GM12878 (cell line): ENCODE measurements around the gene CBFB. TPM values are rescaled to one million over a fixed set of nuclear protein-coding genes. Genes with fewer than 3 reads are reported as not detected.

Experiments used
- ATAC-seq: fragments of 200-7000 bp; cut with Tn5 transposase; 3 replicates; pipeline ENCODE4 v1.9.1; 2020; ENCODE audit warnings: mild to moderate bottlenecking, moderate library complexity
- BruUV-seq: library from RNA; stranded (reverse); fragments of 400-500 nt; replicated peaks from 2 replicates; lab custom pipeline; 2021; lab: Mats Ljungman, UMichigan
- CTCF ChIA-PET: fragments of 300-600 bp; sonication (Branson Sonifier 250); formaldehyde crosslinking; extraction: SDS; loops from one replicate; lab custom pipeline; 2021; ENCODE audit warnings: inconsistent platforms; lab: Yijun Ruan, JAX
- POLR2A ChIA-PET: fragments of 350-600 bp; formaldehyde crosslinking; extraction: SDS; loops from one replicate; lab custom pipeline; 2021; ENCODE audit warnings: inconsistent platforms; lab: Charles Lee
- RAD21 ChIA-PET: fragments of 300-600 bp; sonication (Branson Sonifier 250); formaldehyde crosslinking; loops from one replicate; lab custom pipeline; 2023; ENCODE audit warnings: antibody characterized with exemption; ENCODE audit not compliant: unreplicated experiment; lab: Charles Lee
- SMC1A ChIA-PET: fragments of 300-600 bp; sonication (Branson Sonifier 250); formaldehyde crosslinking; loops from one replicate; lab custom pipeline; 2023; ENCODE audit not compliant: unreplicated experiment, uncharacterized antibody; lab: Charles Lee
- DNase-seq: peaks from one replicate; pipeline ENCODE4 v3.0.0-alpha.2; 2011; ENCODE audit warnings: low read depth, low spot score
- FAIRE-seq: peaks from 3 replicates; lab custom pipeline; 2011; peaks lifted over from hg19 to GRCh38; lab: Jason Lieb, UNC
- H2AFZ ChIP-seq: 2 replicates; pipeline ENCODE4 v1.6.0; 2011; ENCODE audit warnings: low read depth, low read length, control low read depth; ENCODE audit not compliant: control insufficient read depth
- H3K27ac ChIP-seq: 2 replicates; pipeline ENCODE4 v1.5.1; 2011; ENCODE audit warnings: control low read depth; ENCODE audit not compliant: control insufficient read depth, insufficient read depth
- H3K27me3 ChIP-seq, 2 experiments: replicated peaks in 1 of 2; 2 replicates each; pipeline versions ENCODE4 v1.6.0 to v1.6.1; 2011; ENCODE audit warnings: low read length in 1 of 2; ENCODE audit not compliant: control insufficient read depth in 2 of 2, insufficient read depth in 2 of 2
- H3K36me3 ChIP-seq, 2 experiments: 2 replicates each; pipeline ENCODE4 v1.5.1; 2011; ENCODE audit warnings: low read length in 1 of 2; ENCODE audit not compliant: control insufficient read depth in 2 of 2, insufficient read depth in 2 of 2
- H3K4me1 ChIP-seq: 2 replicates; pipeline ENCODE4 v1.6.1; 2011; ENCODE audit warnings: mild to moderate bottlenecking, low read length, moderate library complexity, mixed read lengths; ENCODE audit not compliant: control insufficient read depth, insufficient read depth
- H3K4me2 ChIP-seq: 2 replicates; pipeline ENCODE4 v1.6.0; 2011; ENCODE audit warnings: control low read depth; ENCODE audit not compliant: control insufficient read depth, insufficient read depth
- H3K4me3 ChIP-seq: fragments of 200-600 bp; sonication (generic); 2 replicates; pipeline ENCODE4 v1.5.1; 2016
- H3K79me2 ChIP-seq: 2 replicates; pipeline ENCODE4 v1.6.0; 2011; ENCODE audit warnings: low read length; ENCODE audit not compliant: control insufficient read depth, insufficient read depth
- H3K9ac ChIP-seq: 2 replicates; pipeline ENCODE4 v1.8.0; 2011; ENCODE audit warnings: low read length, control low read depth, mixed read lengths; ENCODE audit not compliant: control insufficient read depth, insufficient read depth
- H3K9me3 ChIP-seq: replicated peaks from 3 replicates; pipeline ENCODE4 v1.5.1; 2011; ENCODE audit warnings: mild to moderate bottlenecking, low read length; ENCODE audit not compliant: control insufficient read depth, insufficient read depth
- H4K20me1 ChIP-seq: 2 replicates; pipeline ENCODE4 v1.6.0; 2011; ENCODE audit not compliant: control insufficient read depth, insufficient read depth
- BHLHE40 ChIP-seq, 2 experiments: fragments of 450-650 bp in 1 of 2; IDR thresholded peaks; 2 replicates each; pipeline ENCODE4 v1.6.1; 2011 to 2017; ENCODE audit warnings: low read depth in 2 of 2, borderline replicate concordance in 1 of 2, improper control_type of control experiment in 1 of 2, low read length in 1 of 2, mild to moderate bottlenecking in 1 of 2
- HCFC1 ChIP-seq: fragments of 150-350 bp; IDR thresholded peaks from 2 replicates; pipeline ENCODE4 v1.6.1; 2014; ENCODE audit warnings: low read length
- NFYB ChIP-seq: IDR thresholded peaks from 2 replicates; pipeline ENCODE4 v1.6.1; 2011; ENCODE audit warnings: low read depth, mild to moderate bottlenecking, low read length, improper control_type of control experiment, moderate library complexity; ENCODE audit not compliant: insufficient read depth
- NR2F1 ChIP-seq: fragments of 450-650 bp; conservative IDR thresholded peaks from 2 replicates; pipeline ENCODE4 v1.6.1; 2017; ENCODE audit warnings: mild to moderate bottlenecking
- NRF1 ChIP-seq: conservative IDR thresholded peaks from 2 replicates; pipeline ENCODE4 v1.6.1; 2011; ENCODE audit warnings: mild to moderate bottlenecking, low read depth, low read length, improper control_type of control experiment
- PBX3 ChIP-seq: IDR thresholded peaks from 2 replicates; pipeline ENCODE4 v1.6.1; 2011; ENCODE audit warnings: mild to moderate bottlenecking, low read depth, low read length, moderate library complexity; ENCODE audit not compliant: insufficient replicate concordance
- PKNOX1 ChIP-seq: fragments of 450-650 bp; IDR thresholded peaks from 2 replicates; pipeline ENCODE4 v1.6.1; 2016; ENCODE audit warnings: mild to moderate bottlenecking
- POLR2A ChIP-seq: IDR thresholded peaks from 2 replicates; pipeline ENCODE4 v1.6.1; 2011; ENCODE audit warnings: low read depth, mild to moderate bottlenecking, low read length
- POLR2AphosphoS5 ChIP-seq: IDR thresholded peaks from 2 replicates; pipeline ENCODE4 v1.6.1; 2011; ENCODE audit warnings: mild to moderate bottlenecking, low read length, inconsistent platforms
- PRDM15 ChIP-seq: fragments of 450-650 bp; formaldehyde crosslinking; IDR thresholded peaks from 2 replicates; pipeline ENCODE4 v1.4.0; 2020; ENCODE audit warnings: mild to moderate bottlenecking, moderate library complexity
- RELA ChIP-seq: fragments of 450-650 bp; IDR thresholded peaks from 2 replicates; pipeline ENCODE4 v1.8.0; 2014; ENCODE audit warnings: borderline replicate concordance; ENCODE audit not compliant: partially characterized antibody
- RELB ChIP-seq: fragments of 450-650 bp; IDR thresholded peaks from 2 replicates; pipeline ENCODE4 v1.6.1; 2017; ENCODE audit warnings: low read depth, mild to moderate bottlenecking, moderate library complexity
- SMC3 ChIP-seq: IDR thresholded peaks from 2 replicates; pipeline ENCODE4 v1.6.1; 2011; ENCODE audit warnings: low read length, improper control_type of control experiment, borderline replicate concordance
- SP1 ChIP-seq: IDR thresholded peaks from one replicate; pipeline ENCODE4 v1.6.1; 2011; ENCODE audit warnings: low read depth, low read length
- SREBF1 ChIP-seq: IDR thresholded peaks from 2 replicates; pipeline ENCODE4 v1.6.1; 2012; ENCODE audit warnings: mild to moderate bottlenecking, low read length
- ZNF207 ChIP-seq: fragments of 450-650 bp; IDR thresholded peaks from 2 replicates; pipeline ENCODE4 v1.6.1; 2014; ENCODE audit warnings: antibody characterized with exemption, mild to moderate bottlenecking, borderline replicate concordance
- ZNF217 ChIP-seq: fragments of 450-650 bp; IDR thresholded peaks from 2 replicates; pipeline ENCODE4 v1.6.1; 2017; ENCODE audit warnings: antibody characterized with exemption, mild to moderate bottlenecking
- ZSCAN29 ChIP-seq: fragments of 450-650 bp; IDR thresholded peaks from 2 replicates; pipeline ENCODE4 v1.6.1; 2017; ENCODE audit warnings: mild to moderate bottlenecking, moderate library complexity
- WGBS: methylation state at CpG from one replicate; pipeline ENCODE4 v1.1.6; 2016; ENCODE audit warnings: low lambda C conversion rate; ENCODE audit not compliant: insufficient replicate concordance, insufficient coverage; ENCODE audit errors: missing lambda C conversion rate; 5-methylcytosine and 5-hydroxymethylcytosine counted together
- in situ Hi-C: fragments of 300-500 bp; cut with MboI; formaldehyde crosslinking; loops from 9 replicates; pipeline ENCODE4 v1.14.3; 2018; ENCODE audit warnings: mixed read lengths
- intact Hi-C: fragments of 100-400 bp; cut with micrococcal nuclease; formaldehyde crosslinking; loops from one replicate; pipeline ENCODE4 v1.14.2; 2022; ENCODE audit not compliant: unreplicated experiment
- polyA plus RNA-seq, 11 experiments: library from polyadenylated mRNA; depleted of rRNA in 4 of 11; unstranded in 6 of 11; stranded (reverse) in 5 of 11; fragments of >200 nt; fragmentation: Nextera tagmentation in 4 of 11; fragmentation: Illumina TruSeq in 1 of 11; extraction: Ambion mirVana in 4 of 11; extraction: Trizol in 1 of 11; gene quantifications; 1 replicate in 1 of 11; 2 replicates in 10 of 11; pipeline versions ENCODE4 v1.2.1 to v1.2.3, GENCODE V29; 2011 to 2016; ENCODE audit warnings: inconsistent platforms in 2 of 11, missing spikeins in 2 of 11, low read depth in 1 of 11
- total RNA-seq, 4 experiments: library from RNA; depleted of rRNA in 3 of 4; stranded (reverse); fragments of >200 nt in 3 of 4; fragmentation: Illumina TruSeq in 1 of 4; extraction: Trizol in 1 of 4; gene quantifications; 2 replicates each; pipeline versions ENCODE4 v1.2.1 to v1.2.3, GENCODE V29; 2013 to 2021

The CBFB gene
- total and polyA plus RNA-seq, 10 of the 15 experiments (the other 5 are each of a cell fraction or from before 2014, with no cell fraction given) = 25.3 to 83.8 (median 65.7) TPM

- 54% methylated on average over 3 of the region's 4 CpGs for WGBS
- FAIRE-seq (no peak), DNase-seq (no peak), ATAC-seq (no peak)
- Histone ChIP-seq H3K27me3 (no peaks in the 10 kb centered on the region), H3K4me3 (no peak overlapping the region), H3K9me3 (no peaks in the 10 kb centered on the region), H3K4me1 (no peaks in the 10 kb centered on the region), H3K36me3 (no peaks in the 10 kb centered on the region), H4K20me1 (no peaks in the 10 kb centered on the region), H3K27ac (no peak overlapping the region), H2AFZ (no peak overlapping the region), H3K9ac (no peak overlapping the region), H3K4me2 (no peak overlapping the region), H3K79me2 (no peaks in the 10 kb centered on the region)
- BruUV-seq = no TSS peak
- CTCF ChIA-PET = interaction anchor here (0.6 to 1.6 kb wide), 2 partner anchors 32 to 115 kb away, joined by 3 to 4 read pairs; no protein-coding TSS in a partner anchor
- intact Hi-C loops = no loop called here
- in situ Hi-C loops = loop anchor here (25.0 kb wide), 1 partner anchor 427 kb away; the partner anchor contains the start of gene ZDHHC1
- RAD21 ChIA-PET = interaction anchor here (1.0 kb wide), 1 partner anchor 170 kb away, joined by 3 read pairs; no protein-coding TSS in a partner anchor
- POLR2A ChIA-PET = interaction anchor here (0.6 kb wide), 1 partner anchor 168 kb away, joined by 4 read pairs; no protein-coding TSS in a partner anchor
- SMC1A ChIA-PET = interaction anchor here (1.0 kb wide), 1 partner anchor 173 kb away, joined by 3 read pairs; no protein-coding TSS in a partner anchor
- TF ChIP-seq BHLHE40 (IDR thresholded peaks at IDR 0.05; ENCODE audit: borderline replicate concordance in 1 of 2, low read depth in 2 of 2, low read length in 1 of 2) = no peak
- TF ChIP-seq HCFC1 = no peak
- no peak for TF ChIP-seq POLR2A
- TF ChIP-seq RELB = no peak
- TF ChIP-seq SMC3 = no peak
- TF ChIP-seq ZSCAN29 = no peak
- TF ChIP-seq ZNF207 = no peak
- TF ChIP-seq PKNOX1 = no peak
- no peak for TF ChIP-seq ZNF217
- TF ChIP-seq PRDM15 (CRISPR knock-in tag) = no peak
- TF ChIP-seq PBX3 = no peak
- TF ChIP-seq SP1 = no peak
- TF ChIP-seq NFYB = no peak
- no peak for TF ChIP-seq POLR2AphosphoS5
- TF ChIP-seq NRF1 = no peak
- TF ChIP-seq RELA = no peak
- TF ChIP-seq NR2F1 = no peak
- no peak for TF ChIP-seq SREBF1
Observed at GRCh38 chr16:66984892-66985311, 44.0 kb upstream of the CBFB start.
